Measurements from ENCODE around the gene TSPAN32.

Gene TSPAN32

DNA sequence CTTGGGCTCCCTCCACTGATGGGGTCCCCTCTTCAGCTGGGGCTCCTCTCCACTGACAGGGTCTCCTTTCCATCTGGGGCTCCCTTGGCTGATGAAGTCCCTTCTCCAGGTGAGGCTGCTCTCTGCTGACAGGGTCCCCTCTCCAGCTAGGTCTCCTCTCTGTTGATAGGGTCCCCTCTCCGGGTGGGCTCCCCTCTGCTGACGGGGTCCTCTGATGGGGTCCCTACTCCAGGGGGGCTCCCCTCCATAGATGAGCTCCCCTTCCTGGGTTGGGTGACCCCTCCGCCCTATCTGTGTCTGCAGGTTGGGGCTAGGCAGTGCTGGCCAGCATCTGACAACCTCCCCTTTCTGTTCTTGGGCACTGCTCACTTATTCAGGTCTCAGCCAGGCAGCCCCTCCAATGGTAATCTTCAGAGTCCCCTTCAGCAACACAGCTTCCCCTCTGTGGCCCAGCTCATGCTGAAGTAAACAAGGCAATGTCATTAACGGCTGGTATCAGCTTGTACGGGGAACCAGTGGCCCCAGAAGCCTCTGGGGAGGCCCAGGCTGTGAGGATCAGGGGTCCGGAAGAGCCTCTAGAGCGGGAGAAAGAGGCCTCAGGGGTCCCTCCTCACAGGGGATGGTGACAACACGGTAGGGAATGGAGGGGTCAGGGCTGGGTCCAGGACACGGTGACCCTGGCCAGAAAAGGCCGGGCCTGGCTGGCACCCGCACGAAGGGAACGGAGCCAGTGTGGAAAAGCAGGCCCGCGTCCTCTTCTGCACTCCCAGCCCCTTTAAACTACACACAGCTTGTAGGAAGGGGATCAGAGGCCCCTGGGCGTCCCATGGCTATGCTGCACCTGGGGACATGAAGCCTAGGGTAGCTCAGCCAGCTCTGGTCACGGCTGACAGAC, 65.7 kb downstream of the TSPAN32 start:
- DNase-seq, result no peak
